ENCODE results near the gene ARID1B.

The ARID1B gene

GRCh38 chr6:156830126-156830525 lies 52.9 kb downstream of the ARID1B start:
- H3K4me3 ChIP-seq (replicated peaks; ENCODE audit: low read depth, low read length): no peak overlapping the region
- DNase-seq (ENCODE audit: extremely low read depth, low read depth): no peak
- TF ChIP-seq, protein P1, sequence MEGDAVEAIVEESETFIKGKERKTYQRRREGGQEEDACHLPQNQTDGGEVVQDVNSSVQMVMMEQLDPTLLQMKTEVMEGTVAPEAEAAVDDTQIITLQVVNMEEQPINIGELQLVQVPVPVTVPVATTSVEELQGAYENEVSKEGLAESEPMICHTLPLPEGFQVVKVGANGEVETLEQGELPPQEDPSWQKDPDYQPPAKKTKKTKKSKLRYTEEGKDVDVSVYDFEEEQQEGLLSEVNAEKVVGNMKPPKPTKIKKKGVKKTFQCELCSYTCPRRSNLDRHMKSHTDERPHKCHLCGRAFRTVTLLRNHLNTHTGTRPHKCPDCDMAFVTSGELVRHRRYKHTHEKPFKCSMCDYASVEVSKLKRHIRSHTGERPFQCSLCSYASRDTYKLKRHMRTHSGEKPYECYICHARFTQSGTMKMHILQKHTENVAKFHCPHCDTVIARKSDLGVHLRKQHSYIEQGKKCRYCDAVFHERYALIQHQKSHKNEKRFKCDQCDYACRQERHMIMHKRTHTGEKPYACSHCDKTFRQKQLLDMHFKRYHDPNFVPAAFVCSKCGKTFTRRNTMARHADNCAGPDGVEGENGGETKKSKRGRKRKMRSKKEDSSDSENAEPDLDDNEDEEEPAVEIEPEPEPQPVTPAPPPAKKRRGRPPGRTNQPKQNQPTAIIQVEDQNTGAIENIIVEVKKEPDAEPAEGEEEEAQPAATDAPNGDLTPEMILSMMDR (IDR thresholded peaks at IDR 0.05; ENCODE audit: low read depth, low read length, missing control alignments): no peak

- H3K4me3 ChIP-seq (replicated peaks; ENCODE audit: low read depth, low read length): no peak overlapping the region
- TF ChIP-seq, protein P1 (IDR thresholded peaks at IDR 0.05; ENCODE audit: low read depth, low read length, missing control alignments): no peak
- DNase-seq (ENCODE audit: extremely low read depth, low read depth): no peak
Measured at GRCh38 chr6:156832231-156832647, 55.1 kb downstream of the ARID1B start.

DNA sequence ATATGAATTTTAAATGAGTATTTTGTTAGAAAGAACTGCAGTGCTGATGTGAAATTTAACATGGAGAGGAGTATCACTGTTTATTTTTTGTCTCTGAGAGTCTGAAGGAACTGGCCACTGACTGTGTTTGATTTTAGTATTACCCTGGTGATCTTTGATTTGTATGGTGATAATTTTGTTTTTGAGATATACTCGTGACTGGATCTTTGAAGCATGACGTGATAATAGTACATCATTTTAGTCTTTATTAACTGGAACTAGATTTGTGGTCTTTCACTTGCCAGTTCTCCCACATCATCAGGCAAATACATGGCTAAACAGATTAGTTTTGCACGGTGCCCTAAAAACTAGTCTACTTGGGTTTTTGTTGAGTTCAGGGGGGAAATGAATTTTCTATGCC lies 55.5 kb downstream of the ARID1B start:
- no peak overlapping the region for H3K4me3 ChIP-seq (replicated peaks; ENCODE audit: low read depth, low read length)
- no peak for DNase-seq (ENCODE audit: extremely low read depth, low read depth)
- TF ChIP-seq, protein P1 (IDR thresholded peaks at IDR 0.05; ENCODE audit: low read depth, low read length, missing control alignments): no peak

DNA sequence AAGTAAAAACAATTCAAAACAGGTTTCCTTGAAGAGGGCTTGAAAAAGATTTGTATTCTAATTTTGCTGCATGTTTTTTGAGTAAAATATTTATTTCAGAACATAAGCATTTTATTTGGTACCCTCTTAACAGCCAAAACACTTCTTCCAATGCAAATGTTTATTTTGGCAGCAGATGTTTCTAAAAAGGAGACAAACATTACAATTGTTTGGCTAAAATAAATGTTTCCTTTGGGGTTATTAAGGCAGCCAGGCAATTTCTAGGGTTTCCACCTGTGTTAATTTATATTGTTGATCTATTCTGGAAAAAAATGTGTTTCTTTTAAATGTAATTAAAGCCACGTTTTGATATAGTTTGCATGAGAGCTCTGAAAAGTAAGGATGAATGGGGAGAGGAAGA lies 56.6 kb downstream of the ARID1B start:
- no peak overlapping the region for H3K4me3 ChIP-seq (replicated peaks; ENCODE audit: low read depth, low read length)
- no peak for DNase-seq (ENCODE audit: extremely low read depth, low read depth)
- TF ChIP-seq, protein P1 (IDR thresholded peaks at IDR 0.05; ENCODE audit: low read depth, low read length, missing control alignments): no peak

GRCh38 chr6:156839129-156839528 lies 62.0 kb downstream of the ARID1B start:
- TF ChIP-seq, protein P1 (IDR thresholded peaks at IDR 0.05; ENCODE audit: low read depth, low read length, missing control alignments): no peak
- no peak for DNase-seq (ENCODE audit: extremely low read depth, low read depth)
- H3K4me3 ChIP-seq (replicated peaks; ENCODE audit: low read depth, low read length): no peak overlapping the region

- no peak for DNase-seq (ENCODE audit: extremely low read depth, low read depth)
- H3K4me3 ChIP-seq (replicated peaks; ENCODE audit: low read depth, low read length): no peak overlapping the region
- TF ChIP-seq, protein P1 (IDR thresholded peaks at IDR 0.05; ENCODE audit: low read depth, low read length, missing control alignments): no peak
Measured at GRCh38 chr6:156839591-156840001, 62.4 kb downstream of the ARID1B start.

GRCh38 chr6:156840136-156840535 lies 63.0 kb downstream of the ARID1B start:
- TF ChIP-seq, protein P1 (IDR thresholded peaks at IDR 0.05; ENCODE audit: low read depth, low read length, missing control alignments): no peak
- DNase-seq (ENCODE audit: extremely low read depth, low read depth): no peak
- H3K4me3 ChIP-seq (replicated peaks; ENCODE audit: low read depth, low read length): no peak overlapping the region
